ENCODE measurements around the gene TECTA. TPM values are rescaled to one million over a fixed set of nuclear protein-coding genes. Genes with fewer than 3 reads are reported as not detected.

Gene TECTA
- total and polyA plus RNA-seq, 11 donors = 0.42 to 1.3 (median 0.95) TPM

DNA sequence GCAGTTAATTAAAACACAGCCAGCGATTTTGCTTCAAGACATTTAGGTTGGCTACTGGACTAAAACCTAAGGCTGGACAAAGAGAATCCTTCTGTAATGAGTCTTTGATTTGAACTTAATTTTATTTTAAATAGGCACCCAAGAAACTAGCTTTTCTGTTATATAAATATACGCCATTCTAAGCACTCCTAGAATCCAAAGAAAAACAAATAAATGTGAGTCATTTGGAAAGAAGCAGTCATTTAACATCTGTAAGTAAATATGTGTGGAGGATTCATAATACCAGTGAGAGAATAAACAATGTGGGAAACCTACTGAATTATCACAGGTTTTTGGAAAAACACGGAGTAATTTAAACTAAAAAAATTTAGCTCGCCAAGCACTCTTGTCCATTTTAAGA is 1.2 kb upstream of the TECTA start:
- ATAC-seq (no peak), DNase-seq (no peak)
- WGBS, 4 donors = 84 to 91% (median 88%) methylated on average over 4 of the region's 4 CpGs
- intact Hi-C loops (cut with DNase I) = no loop called here
- no peaks in the 10 kb centered on the region for H3K9me3 ChIP-seq
- no peaks in the 10 kb centered on the region for H3K27me3 ChIP-seq
- no peak overlapping the region for H3K4me3 ChIP-seq
- peaks cover 0 to 12% (median 7%) of the 10 kb centered on the region in 12 donors for H3K4me1 ChIP-seq
- H3K36me3 ChIP-seq = no peaks in the 10 kb centered on the region
- no peak overlapping the region for H3K27ac ChIP-seq
- TF ChIP-seq, protein P1, sequence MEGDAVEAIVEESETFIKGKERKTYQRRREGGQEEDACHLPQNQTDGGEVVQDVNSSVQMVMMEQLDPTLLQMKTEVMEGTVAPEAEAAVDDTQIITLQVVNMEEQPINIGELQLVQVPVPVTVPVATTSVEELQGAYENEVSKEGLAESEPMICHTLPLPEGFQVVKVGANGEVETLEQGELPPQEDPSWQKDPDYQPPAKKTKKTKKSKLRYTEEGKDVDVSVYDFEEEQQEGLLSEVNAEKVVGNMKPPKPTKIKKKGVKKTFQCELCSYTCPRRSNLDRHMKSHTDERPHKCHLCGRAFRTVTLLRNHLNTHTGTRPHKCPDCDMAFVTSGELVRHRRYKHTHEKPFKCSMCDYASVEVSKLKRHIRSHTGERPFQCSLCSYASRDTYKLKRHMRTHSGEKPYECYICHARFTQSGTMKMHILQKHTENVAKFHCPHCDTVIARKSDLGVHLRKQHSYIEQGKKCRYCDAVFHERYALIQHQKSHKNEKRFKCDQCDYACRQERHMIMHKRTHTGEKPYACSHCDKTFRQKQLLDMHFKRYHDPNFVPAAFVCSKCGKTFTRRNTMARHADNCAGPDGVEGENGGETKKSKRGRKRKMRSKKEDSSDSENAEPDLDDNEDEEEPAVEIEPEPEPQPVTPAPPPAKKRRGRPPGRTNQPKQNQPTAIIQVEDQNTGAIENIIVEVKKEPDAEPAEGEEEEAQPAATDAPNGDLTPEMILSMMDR (IDR thresholded peaks at IDR 0.05) = no peak
- no peak for TF ChIP-seq POLR2A (IDR thresholded peaks at IDR 0.05)

DNA sequence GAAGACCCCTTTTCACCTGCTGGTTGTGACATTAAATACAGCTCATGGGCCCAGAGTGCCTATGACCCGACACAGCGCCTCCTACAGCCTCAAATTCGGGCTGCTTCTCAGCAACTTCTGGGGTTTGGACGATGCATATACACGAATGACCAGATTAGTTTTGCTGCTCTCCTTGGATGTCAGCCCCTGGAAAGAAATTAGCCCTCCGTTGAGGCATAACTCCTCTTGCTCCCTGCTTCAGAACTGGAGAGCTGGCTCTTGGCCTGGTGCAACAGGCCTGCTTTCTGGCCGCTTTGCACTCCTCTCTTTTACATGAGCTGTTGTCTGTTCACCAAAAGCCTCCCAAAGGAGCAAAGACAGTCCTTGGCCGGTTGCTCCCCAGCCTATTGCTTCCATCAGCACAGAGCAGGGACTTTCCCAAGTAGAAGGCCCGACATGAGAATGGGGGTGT is 3.3 kb downstream of the TECTA start:
- 70 to 79% (median 72%) methylated on average over 9 of the region's 9 CpGs for WGBS, 4 donors
- Histone ChIP-seq H3K27me3 (no peaks in the 10 kb centered on the region), H3K4me1 (peaks cover 0 to 20% (median 12%) of the 10 kb centered on the region in 12 donors), H3K27ac (peak overlapping the region in 7 of 12 donors; percentile 3 to 31 (median 24)), H3K9me3 (no peaks in the 10 kb centered on the region), H3K4me3 (no peak overlapping the region), H3K36me3 (no peaks in the 10 kb centered on the region)
- no peak for TF ChIP-seq POLR2A (IDR thresholded peaks at IDR 0.05)
- TF ChIP-seq, protein P1 (IDR thresholded peaks at IDR 0.05) = peak in 2 of 12 donors; percentile 14 to 30
- intact Hi-C loops (cut with DNase I) = no loop called here
- ATAC-seq (peak in 3 of 4 donors; percentile 28 to 55 (median 47)), DNase-seq (peak in 2 of 5 donors; percentile 10 to 22)

DNA sequence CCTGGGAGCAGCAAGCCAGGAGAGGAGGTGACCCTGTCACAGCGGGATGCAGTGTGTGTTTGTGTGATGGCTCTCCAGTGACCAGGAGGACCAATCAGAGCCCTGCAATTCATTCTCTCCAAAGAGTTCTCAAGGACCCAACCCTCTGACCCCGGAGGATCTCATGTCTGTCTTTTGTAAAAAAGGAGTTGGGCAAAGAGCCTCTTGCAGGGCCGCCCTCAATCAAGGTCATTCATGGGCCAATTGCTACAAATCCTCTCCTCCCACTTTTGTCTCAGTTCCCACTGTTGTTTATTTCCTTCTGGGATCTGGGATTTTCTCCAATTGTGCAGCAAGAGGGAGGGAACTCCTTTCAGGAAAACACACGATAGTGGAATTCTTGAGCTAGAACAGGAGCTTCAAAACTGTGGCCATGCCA is 4.0 kb downstream of the TECTA start:
- H3K27me3 ChIP-seq = no peaks in the 10 kb centered on the region
- intact Hi-C loops (cut with DNase I) = no loop called here
- H3K4me1 ChIP-seq = peaks cover 0 to 20% (median 12%) of the 10 kb centered on the region in 12 donors
- DNase-seq (peak in 4 of 5 donors; percentile 30 to 64 (median 42)), ATAC-seq (peak; percentile 70 to 84 (median 72))
- H3K36me3 ChIP-seq = no peaks in the 10 kb centered on the region
- H3K4me3 ChIP-seq = no peak overlapping the region
- H3K9me3 ChIP-seq = no peaks in the 10 kb centered on the region
- H3K27ac ChIP-seq = peak overlapping the region in 6 of 12 donors; percentile 1 to 46 (median 16)
- WGBS, 4 donors = 42 to 53% (median 47%) methylated on average over 4 of the region's 4 CpGs
- TF ChIP-seq, protein P1 (IDR thresholded peaks at IDR 0.05) = no peak
- TF ChIP-seq POLR2A (IDR thresholded peaks at IDR 0.05) = no peak

DNA sequence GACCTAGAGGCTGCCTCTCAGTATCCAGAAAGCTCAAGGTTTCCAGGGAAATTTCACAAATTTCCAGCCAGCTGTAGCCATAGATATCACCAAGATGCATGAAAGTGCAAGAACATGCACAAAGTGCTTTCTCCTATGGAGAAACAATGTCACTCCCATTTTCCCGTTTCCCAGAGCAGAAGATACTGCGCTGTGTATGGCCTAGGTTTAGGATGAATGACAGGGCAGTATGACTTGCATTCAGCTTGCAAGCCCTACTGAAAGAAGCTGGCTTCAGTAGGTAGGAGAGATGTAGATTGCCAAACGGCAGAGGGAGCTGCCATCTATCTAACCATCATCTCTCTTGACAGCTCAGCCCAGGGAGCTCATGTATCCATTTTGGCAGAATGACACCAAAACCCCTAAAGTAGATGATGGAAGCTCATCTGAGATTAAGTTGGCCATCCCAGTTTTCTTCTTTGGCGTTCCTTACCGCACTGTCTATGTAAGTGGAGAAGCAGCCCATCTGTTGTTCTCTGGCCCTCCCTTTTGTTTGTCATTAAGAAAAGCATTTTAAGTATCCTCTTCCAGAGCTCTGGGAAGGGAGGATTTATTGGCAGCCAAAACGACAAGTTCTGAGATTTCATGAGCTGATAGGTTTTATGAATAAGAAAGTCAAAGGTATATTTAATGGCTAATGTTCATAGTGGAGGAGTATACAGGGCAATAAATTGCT is 4.6 kb downstream of the TECTA start:
- WGBS, 4 donors = 68 to 80% (median 77%) methylated on average over 6 of the region's 6 CpGs
- no peaks in the 10 kb centered on the region for H3K9me3 ChIP-seq
- intact Hi-C loops (cut with DNase I) = no loop called here
- ATAC-seq = no peak
- H3K27ac ChIP-seq = peak overlapping the region in 1 of 12 donors; percentile 46
- no peaks in the 10 kb centered on the region for H3K27me3 ChIP-seq
- no peak for DNase-seq
- peaks cover 0 to 20% (median 12%) of the 10 kb centered on the region in 12 donors for H3K4me1 ChIP-seq
- H3K4me3 ChIP-seq = no peak overlapping the region
- H3K36me3 ChIP-seq = no peaks in the 10 kb centered on the region
- TF ChIP-seq, protein P1 (IDR thresholded peaks at IDR 0.05) = no peak
- TF ChIP-seq POLR2A (IDR thresholded peaks at IDR 0.05) = no peak

Measured in heart left ventricle (tissue), 16 donors.